ENCODE results near the gene CTTN.

The CTTN gene

GRCh38 chr11:70397983-70398833 lies at the start of gene CTTN:
CTTN (plus strand) TSS chr11:70398529; CDS start chr11:70407298, 8,769 bp downstream.
- Histone ChIP-seq H3K4me2 (peak within 1 kb of the TSS; percentile 91), H3K4me3 (IDR thresholded peaks at IDR 0.05; ENCODE audit: insufficient read depth, low read depth, low read length) (peak within 1 kb of the TSS; percentile 32), H3K27ac (no peak within 1 kb of the TSS), H2AFZ (ENCODE audit: low read depth) (peak within 1 kb of the TSS; percentile 77), H3K9ac (peak within 1 kb of the TSS; percentile 52), H3K79me2 (ENCODE audit: insufficient read depth, low read depth) (no peaks in the 10 kb centered on the region), H4K20me1 (ENCODE audit: insufficient read depth) (no peaks in the 10 kb centered on the region), H3K36me3 (ENCODE audit: insufficient read depth) (no peaks in the 10 kb centered on the region), H3K4me1 (ENCODE audit: low read depth, poor library complexity, severe bottlenecking) (peaks cover 8% of the 10 kb centered on the region), H3K27me3 (ENCODE audit: insufficient read depth, low read depth) (no peaks in the 10 kb centered on the region)
- no peak for TF ChIP-seq CTCF (conservative IDR thresholded peaks at IDR 0.05; ENCODE audit: low read depth, low read length)

- Histone ChIP-seq H3K36me3 (ENCODE audit: insufficient read depth) (no peaks in the 10 kb centered on the region), H2AFZ (ENCODE audit: low read depth) (no peak overlapping the region), H3K27me3 (ENCODE audit: insufficient read depth, low read depth) (no peaks in the 10 kb centered on the region), H3K4me3 (IDR thresholded peaks at IDR 0.05; ENCODE audit: insufficient read depth, low read depth, low read length) (no peak overlapping the region), H3K79me2 (ENCODE audit: insufficient read depth, low read depth) (no peaks in the 10 kb centered on the region), H3K4me1 (ENCODE audit: low read depth, poor library complexity, severe bottlenecking) (no peaks in the 10 kb centered on the region), H3K27ac (no peak overlapping the region), H3K4me2 (no peak overlapping the region), H3K9ac (no peak overlapping the region), H4K20me1 (ENCODE audit: insufficient read depth) (no peaks in the 10 kb centered on the region)
- no peak for TF ChIP-seq CTCF (conservative IDR thresholded peaks at IDR 0.05; ENCODE audit: low read depth, low read length)
Measured at GRCh38 chr11:70348608-70349007, 49.7 kb upstream of the CTTN start.

GRCh38 chr11:70351646-70352045 lies 46.7 kb upstream of the CTTN start:
- Histone ChIP-seq H3K79me2 (ENCODE audit: insufficient read depth, low read depth) (no peaks in the 10 kb centered on the region), H3K27me3 (ENCODE audit: insufficient read depth, low read depth) (no peaks in the 10 kb centered on the region)

GRCh38 chr11:70352100-70352499 lies 46.2 kb upstream of the CTTN start:
- H4K20me1 ChIP-seq (ENCODE audit: insufficient read depth), result no peaks in the 10 kb centered on the region
- H3K36me3 ChIP-seq (ENCODE audit: insufficient read depth), result 0 out of 2 replicates have a peak, but pooled peaks cover 4% of the 10 kb centered on the region
- H3K27ac ChIP-seq, result no peak overlapping the region
- no peaks in the 10 kb centered on the region for H3K4me1 ChIP-seq (ENCODE audit: low read depth, poor library complexity, severe bottlenecking)
- H3K9ac ChIP-seq, result no peak overlapping the region
- no peaks in the 10 kb centered on the region for H3K79me2 ChIP-seq (ENCODE audit: insufficient read depth, low read depth)
- H3K27me3 ChIP-seq (ENCODE audit: insufficient read depth, low read depth), result no peaks in the 10 kb centered on the region
- TF ChIP-seq CTCF (conservative IDR thresholded peaks at IDR 0.05; ENCODE audit: low read depth, low read length), result no peak
- H2AFZ ChIP-seq (ENCODE audit: low read depth), result no peak overlapping the region
- H3K4me3 ChIP-seq (IDR thresholded peaks at IDR 0.05; ENCODE audit: insufficient read depth, low read depth, low read length), result no peak overlapping the region
- no peak overlapping the region for H3K4me2 ChIP-seq

More at GRCh38 chr11:70351646-70352045, 46.7 kb upstream of the CTTN start:
- H2AFZ ChIP-seq (ENCODE audit: low read depth), result no peak overlapping the region
- no peak overlapping the region for H3K4me3 ChIP-seq (IDR thresholded peaks at IDR 0.05; ENCODE audit: insufficient read depth, low read depth, low read length)
- no peak overlapping the region for H3K4me2 ChIP-seq
- no peak for TF ChIP-seq CTCF (conservative IDR thresholded peaks at IDR 0.05; ENCODE audit: low read depth, low read length)
- no peaks in the 10 kb centered on the region for H3K4me1 ChIP-seq (ENCODE audit: low read depth, poor library complexity, severe bottlenecking)
- no peak overlapping the region for H3K27ac ChIP-seq
- 0 out of 2 replicates have a peak, but pooled peaks cover 4% of the 10 kb centered on the region for H3K36me3 ChIP-seq (ENCODE audit: insufficient read depth)
- H3K9ac ChIP-seq, result no peak overlapping the region
- H4K20me1 ChIP-seq (ENCODE audit: insufficient read depth), result no peaks in the 10 kb centered on the region
